Germinal center (tissue), 1 donor: Measurements from ENCODE around the gene GABBR2.

Experiments used
- DNase-seq: peaks from one replicate; pipeline ENCODE4 v3.0.0; 2012; ENCODE audit warnings: mixed read lengths, low spot score

The GABBR2 gene

GRCh38 chr9:98341157-98342097 lies 367.3 kb downstream of the GABBR2 start:
- DNase-seq = no peak

GRCh38 chr9:98339987-98340800 lies 368.5 kb downstream of the GABBR2 start:
- no peak for DNase-seq

GRCh38 chr9:98335661-98336060 lies 373.1 kb downstream of the GABBR2 start:
- no peak for DNase-seq

GRCh38 chr9:98334796-98335195 lies 373.9 kb downstream of the GABBR2 start:
- no peak for DNase-seq

GRCh38 chr9:98333703-98334582 lies 374.8 kb downstream of the GABBR2 start:
- DNase-seq = no peak

GRCh38 chr9:98332405-98332831 lies 376.3 kb downstream of the GABBR2 start:
- DNase-seq = no peak

GRCh38 chr9:98331536-98332259 lies 377.0 kb downstream of the GABBR2 start:
- DNase-seq = no peak

- DNase-seq = no peak
Measured at GRCh38 chr9:98330831-98331230, 377.9 kb downstream of the GABBR2 start.

GRCh38 chr9:98329904-98330303 lies 378.8 kb downstream of the GABBR2 start:
- no peak for DNase-seq

GRCh38 chr9:98329281-98329680 lies 379.5 kb downstream of the GABBR2 start:
- no peak for DNase-seq

GRCh38 chr9:98328770-98329169 lies 380.0 kb downstream of the GABBR2 start:
- no peak for DNase-seq

GRCh38 chr9:98328141-98328540 lies 380.6 kb downstream of the GABBR2 start:
- DNase-seq = no peak

- no peak for DNase-seq
Measured at GRCh38 chr9:98327249-98327561, 381.5 kb downstream of the GABBR2 start.

GRCh38 chr9:98326459-98327248 lies 382.1 kb downstream of the GABBR2 start:
- DNase-seq = peak; percentile 61

GRCh38 chr9:98324801-98325200 lies 383.9 kb downstream of the GABBR2 start:
- DNase-seq = no peak

GRCh38 chr9:98323831-98324135 lies 385.0 kb downstream of the GABBR2 start:
- no peak for DNase-seq

- no peak for DNase-seq
Measured at GRCh38 chr9:98323051-98323830, 385.5 kb downstream of the GABBR2 start.

GRCh38 chr9:98321269-98321668 lies 387.5 kb downstream of the GABBR2 start:
- DNase-seq = no peak

- no peak for DNase-seq
Measured at GRCh38 chr9:98318834-98319478, 389.8 kb downstream of the GABBR2 start.
